ENCODE results near the gene MISP3.

GRCh38 chr19:14102102-14102696 is 29.6 kb downstream of the MISP3 start:
- TF ChIP-seq, protein P1, sequence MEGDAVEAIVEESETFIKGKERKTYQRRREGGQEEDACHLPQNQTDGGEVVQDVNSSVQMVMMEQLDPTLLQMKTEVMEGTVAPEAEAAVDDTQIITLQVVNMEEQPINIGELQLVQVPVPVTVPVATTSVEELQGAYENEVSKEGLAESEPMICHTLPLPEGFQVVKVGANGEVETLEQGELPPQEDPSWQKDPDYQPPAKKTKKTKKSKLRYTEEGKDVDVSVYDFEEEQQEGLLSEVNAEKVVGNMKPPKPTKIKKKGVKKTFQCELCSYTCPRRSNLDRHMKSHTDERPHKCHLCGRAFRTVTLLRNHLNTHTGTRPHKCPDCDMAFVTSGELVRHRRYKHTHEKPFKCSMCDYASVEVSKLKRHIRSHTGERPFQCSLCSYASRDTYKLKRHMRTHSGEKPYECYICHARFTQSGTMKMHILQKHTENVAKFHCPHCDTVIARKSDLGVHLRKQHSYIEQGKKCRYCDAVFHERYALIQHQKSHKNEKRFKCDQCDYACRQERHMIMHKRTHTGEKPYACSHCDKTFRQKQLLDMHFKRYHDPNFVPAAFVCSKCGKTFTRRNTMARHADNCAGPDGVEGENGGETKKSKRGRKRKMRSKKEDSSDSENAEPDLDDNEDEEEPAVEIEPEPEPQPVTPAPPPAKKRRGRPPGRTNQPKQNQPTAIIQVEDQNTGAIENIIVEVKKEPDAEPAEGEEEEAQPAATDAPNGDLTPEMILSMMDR (IDR thresholded peaks at IDR 0.05; ENCODE audit: low read depth, low read length): no peak
- TF ChIP-seq POLR2A (IDR thresholded peaks at IDR 0.05; ENCODE audit: extremely low read depth, insufficient read length): no peak
- TF ChIP-seq MYC (IDR thresholded peaks at IDR 0.05; ENCODE audit: low read depth, low read length): no peak
- TF ChIP-seq, protein P2, sequence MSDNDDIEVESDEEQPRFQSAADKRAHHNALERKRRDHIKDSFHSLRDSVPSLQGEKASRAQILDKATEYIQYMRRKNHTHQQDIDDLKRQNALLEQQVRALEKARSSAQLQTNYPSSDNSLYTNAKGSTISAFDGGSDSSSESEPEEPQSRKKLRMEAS (IDR thresholded peaks at IDR 0.05; ENCODE audit: low read depth, low read length): no peak
